Measurements from ENCODE around the gene SEMA4C. TPM values are rescaled to one million over a fixed set of nuclear protein-coding genes. Genes with fewer than 3 reads are reported as not detected.

SEMA4C gene
- polyA plus RNA-seq, 1 of the 3 experiments (the other 2 are of a cell fraction), result 34.8 TPM

DNA sequence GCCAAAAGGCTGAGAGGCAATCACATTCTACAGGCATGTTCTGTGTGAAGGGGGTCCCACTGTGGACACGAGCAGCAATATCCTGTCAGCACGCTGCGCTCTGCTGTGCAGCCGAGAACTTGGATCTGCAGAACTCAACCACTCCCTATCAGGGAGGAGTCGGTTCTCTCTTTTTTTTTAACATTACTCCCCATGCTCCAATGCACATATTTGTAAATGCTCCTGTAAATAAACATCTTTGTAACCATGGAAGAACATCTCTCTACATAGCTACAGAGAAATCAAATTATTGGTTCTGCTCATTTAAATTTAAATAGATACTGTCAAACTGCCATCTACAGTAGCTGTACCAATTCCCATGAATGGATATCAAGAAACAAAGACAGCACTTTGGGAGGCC lies 23.1 kb downstream of the SEMA4C start:
- CTCF ChIA-PET, result interaction anchor here (1.2 to 3.0 kb wide), 2 partner anchors 11 to 104 kb away, joined by 5 to 13 read pairs; partner anchors contain the start of gene ANKRD39
- WGBS (ENCODE audit: low lambda C conversion rate), result 94% methylated on average over 5 of the region's 5 CpGs
- Histone ChIP-seq H3K9me2 (no peaks in the 10 kb centered on the region), H3F3A (replicated peaks; ENCODE audit: insufficient read depth) (no peaks in the 10 kb centered on the region), H3K4me2 (no peak overlapping the region), H4K20me1 (ENCODE audit: insufficient read depth) (no peaks in the 10 kb centered on the region), H2AFZ (ENCODE audit: low read depth) (no peak overlapping the region), H3K9ac (no peak overlapping the region), H3K27me3 (ENCODE audit: insufficient read depth) (no peaks in the 10 kb centered on the region), H3K4me1 (ENCODE audit: control insufficient read depth in 1 of 2, insufficient read depth in 2 of 2, low read depth in 1 of 2, low read length in 1 of 2) (peaks cover 0 to 5% of the 10 kb centered on the region in 2 experiments; a peak in 1 of 4 replicates), H3K27ac (ENCODE audit: low read depth in 2 of 2, low read length in 1 of 2) (no peak overlapping the region), H3K4me3 (ENCODE audit: low read depth in 2 of 2, low read length in 1 of 2) (no peak overlapping the region), H3K79me2 (ENCODE audit: insufficient read depth) (no peaks in the 10 kb centered on the region), H3K9me3 (no peaks in the 10 kb centered on the region), H3K36me3 (replicated peaks in 1 of 2; ENCODE audit: control insufficient read depth in 1 of 2, insufficient read depth in 2 of 2, low read length in 1 of 2) (peaks cover 4 to 14% of the 10 kb centered on the region in 2 experiments)
- TF ChIP-seq RAD21 (IDR thresholded peaks at IDR 0.05; ENCODE audit: low read length), result no peak
- no peak for TF ChIP-seq ELF1 (IDR thresholded peaks at IDR 0.05)
- no peak for DNase-seq
- POLR2A ChIA-PET, result no interaction called here

GRCh38 chr2:96844405-96844808 lies 25.5 kb downstream of the SEMA4C start:
- POLR2A ChIA-PET, result no interaction called here
- no peaks in the 10 kb centered on the region for H3K27me3 ChIP-seq (ENCODE audit: insufficient read depth)
- H3K36me3 ChIP-seq (replicated peaks in 1 of 2; ENCODE audit: control insufficient read depth in 1 of 2, insufficient read depth in 2 of 2, low read length in 1 of 2), result peaks cover 4 to 7% of the 10 kb centered on the region in 2 experiments
- DNase-seq, result no peak
- H3K9me2 ChIP-seq, result no peaks in the 10 kb centered on the region
- H3K27ac ChIP-seq (ENCODE audit: low read depth in 2 of 2, low read length in 1 of 2), result no peak overlapping the region
- peaks cover 0 to 7% of the 10 kb centered on the region in 2 experiments; a peak in 1 of 4 replicates for H3K4me1 ChIP-seq (ENCODE audit: control insufficient read depth in 1 of 2, insufficient read depth in 2 of 2, low read depth in 1 of 2, low read length in 1 of 2)
- no peak overlapping the region for H3K4me3 ChIP-seq (ENCODE audit: low read depth in 2 of 2, low read length in 1 of 2)
- CTCF ChIA-PET, result interaction anchor here (4.3 kb wide), 1 partner anchor 13 kb away, joined by 24 read pairs; the partner anchor contains the start of gene ANKRD39
- TF ChIP-seq, protein P1, sequence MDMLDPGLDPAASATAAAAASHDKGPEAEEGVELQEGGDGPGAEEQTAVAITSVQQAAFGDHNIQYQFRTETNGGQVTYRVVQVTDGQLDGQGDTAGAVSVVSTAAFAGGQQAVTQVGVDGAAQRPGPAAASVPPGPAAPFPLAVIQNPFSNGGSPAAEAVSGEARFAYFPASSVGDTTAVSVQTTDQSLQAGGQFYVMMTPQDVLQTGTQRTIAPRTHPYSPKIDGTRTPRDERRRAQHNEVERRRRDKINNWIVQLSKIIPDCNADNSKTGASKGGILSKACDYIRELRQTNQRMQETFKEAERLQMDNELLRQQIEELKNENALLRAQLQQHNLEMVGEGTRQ (IDR thresholded peaks at IDR 0.05; ENCODE audit: borderline replicate concordance, low read depth, low read length), result no peak
- H4K20me1 ChIP-seq (ENCODE audit: insufficient read depth), result no peaks in the 10 kb centered on the region
- no peak overlapping the region for H3K9ac ChIP-seq
- no peaks in the 10 kb centered on the region for H3F3A ChIP-seq (replicated peaks; ENCODE audit: insufficient read depth)
- 100% methylated on average over 6 of the region's 17 CpGs for WGBS (ENCODE audit: low lambda C conversion rate)
- H3K4me2 ChIP-seq, result no peak overlapping the region
- H2AFZ ChIP-seq (ENCODE audit: low read depth), result no peak overlapping the region
- H3K79me2 ChIP-seq (ENCODE audit: insufficient read depth), result no peaks in the 10 kb centered on the region
- H3K9me3 ChIP-seq, result no peaks in the 10 kb centered on the region

DNA sequence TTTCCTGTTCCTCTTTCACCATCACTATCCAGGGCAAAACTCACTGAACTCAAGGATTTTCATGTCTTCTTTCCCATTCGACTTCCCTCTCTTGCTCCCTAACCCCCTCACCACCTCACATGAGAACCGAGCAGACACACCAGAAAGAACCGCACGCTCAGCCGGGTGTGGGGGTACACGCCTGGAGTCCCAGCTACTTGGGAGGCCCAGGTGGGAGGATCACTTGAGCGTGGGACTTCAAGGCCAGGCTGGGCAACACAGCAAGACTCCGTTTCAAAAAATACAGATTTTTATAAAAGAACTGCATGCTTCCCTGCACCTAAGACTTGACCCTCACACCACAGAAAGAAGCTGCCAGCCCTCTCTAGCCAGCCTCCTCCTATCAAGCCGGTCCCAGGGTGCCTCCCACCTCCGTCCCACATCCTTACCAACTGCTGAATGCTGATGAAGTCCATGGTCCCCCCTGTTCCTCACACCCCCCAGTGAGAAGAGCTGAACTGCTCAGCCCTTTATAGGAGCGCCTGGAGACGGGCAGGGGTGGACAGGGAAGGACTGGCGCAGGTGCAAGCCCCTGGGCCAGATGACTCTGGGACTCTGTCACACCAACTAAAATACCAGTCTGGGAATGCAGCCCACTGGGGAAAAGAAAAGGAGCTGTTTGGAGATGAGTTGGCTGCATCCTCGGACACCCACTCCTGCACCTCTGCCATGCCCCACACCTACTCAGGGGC lies 26.2 kb downstream of the SEMA4C start, which contains the start of gene ANKRD23:
Gene ANKRD23, minus strand, starts transcription at position 484 of the 731 bp plus-strand sequence. Its CDS starts 29 bp downstream, at position 455.
- Histone ChIP-seq H3K4me1 (ENCODE audit: control insufficient read depth in 1 of 2, insufficient read depth in 2 of 2, low read depth in 1 of 2, low read length in 1 of 2) (peaks cover 0 to 7% of the 10 kb centered on the region in 2 experiments; a peak in 1 of 4 replicates), H3K9me3 (no peaks in the 10 kb centered on the region), H2AFZ (ENCODE audit: low read depth) (no peak within 1 kb of the TSS), H4K20me1 (ENCODE audit: insufficient read depth) (no peaks in the 10 kb centered on the region), H3F3A (replicated peaks; ENCODE audit: insufficient read depth) (no peaks in the 10 kb centered on the region), H3K79me2 (ENCODE audit: insufficient read depth) (no peaks in the 10 kb centered on the region), H3K27ac (ENCODE audit: low read depth in 2 of 2, low read length in 1 of 2) (no peak within 1 kb of the TSS), H3K36me3 (replicated peaks in 1 of 2; ENCODE audit: control insufficient read depth in 1 of 2, insufficient read depth in 2 of 2, low read length in 1 of 2) (peaks cover 4 to 7% of the 10 kb centered on the region in 2 experiments), H3K4me2 (no peak within 1 kb of the TSS), H3K9ac (no peak within 1 kb of the TSS), H3K9me2 (no peaks in the 10 kb centered on the region), H3K4me3 (ENCODE audit: low read depth in 2 of 2, low read length in 1 of 2) (no peak within 1 kb of the TSS), H3K27me3 (ENCODE audit: insufficient read depth) (no peaks in the 10 kb centered on the region)
- 98% methylated on average over 11 of the region's 14 CpGs for WGBS (ENCODE audit: low lambda C conversion rate)
- ChIA-PET CTCF (interaction anchor here (0.8 to 4.3 kb wide), 4 partner anchors 8 to 107 kb away, joined by 3 to 24 read pairs (median 3); partner anchors contain the start of gene ANKRD39), POLR2A (interaction anchor here (2.0 kb wide), 1 partner anchor 14 kb away, joined by 6 read pairs; the partner anchor contains the start of gene ANKRD39)
- TF ChIP-seq, protein P1 (IDR thresholded peaks at IDR 0.05; ENCODE audit: borderline replicate concordance, low read depth, low read length), result no peak
- TF ChIP-seq, protein P2, sequence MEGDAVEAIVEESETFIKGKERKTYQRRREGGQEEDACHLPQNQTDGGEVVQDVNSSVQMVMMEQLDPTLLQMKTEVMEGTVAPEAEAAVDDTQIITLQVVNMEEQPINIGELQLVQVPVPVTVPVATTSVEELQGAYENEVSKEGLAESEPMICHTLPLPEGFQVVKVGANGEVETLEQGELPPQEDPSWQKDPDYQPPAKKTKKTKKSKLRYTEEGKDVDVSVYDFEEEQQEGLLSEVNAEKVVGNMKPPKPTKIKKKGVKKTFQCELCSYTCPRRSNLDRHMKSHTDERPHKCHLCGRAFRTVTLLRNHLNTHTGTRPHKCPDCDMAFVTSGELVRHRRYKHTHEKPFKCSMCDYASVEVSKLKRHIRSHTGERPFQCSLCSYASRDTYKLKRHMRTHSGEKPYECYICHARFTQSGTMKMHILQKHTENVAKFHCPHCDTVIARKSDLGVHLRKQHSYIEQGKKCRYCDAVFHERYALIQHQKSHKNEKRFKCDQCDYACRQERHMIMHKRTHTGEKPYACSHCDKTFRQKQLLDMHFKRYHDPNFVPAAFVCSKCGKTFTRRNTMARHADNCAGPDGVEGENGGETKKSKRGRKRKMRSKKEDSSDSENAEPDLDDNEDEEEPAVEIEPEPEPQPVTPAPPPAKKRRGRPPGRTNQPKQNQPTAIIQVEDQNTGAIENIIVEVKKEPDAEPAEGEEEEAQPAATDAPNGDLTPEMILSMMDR (IDR thresholded peaks at IDR 0.05), result no peak
- TF ChIP-seq ZBTB33 (IDR thresholded peaks at IDR 0.05; ENCODE audit: borderline replicate concordance, low read depth) (no peak), FOSL2 (IDR thresholded peaks at IDR 0.05; ENCODE audit: borderline replicate concordance, low read depth) (no peak), TAF1 (IDR thresholded peaks at IDR 0.05; ENCODE audit: borderline replicate concordance, low read depth, low read length) (no peak), EZH2phosphoT487 (IDR thresholded peaks at IDR 0.05; ENCODE audit: borderline replicate concordance, low read depth) (no peak), RXRA (IDR thresholded peaks at IDR 0.05; ENCODE audit: borderline replicate concordance, low read depth) (no peak)
- no peak for DNase-seq

Data from SK-N-SH (cell line).